ENCODE measurements around the gene GPR173.
A peak's percentile ranks its signal among the peaks of the same experiment; 100 is the strongest.

GPR173 gene, protein sequence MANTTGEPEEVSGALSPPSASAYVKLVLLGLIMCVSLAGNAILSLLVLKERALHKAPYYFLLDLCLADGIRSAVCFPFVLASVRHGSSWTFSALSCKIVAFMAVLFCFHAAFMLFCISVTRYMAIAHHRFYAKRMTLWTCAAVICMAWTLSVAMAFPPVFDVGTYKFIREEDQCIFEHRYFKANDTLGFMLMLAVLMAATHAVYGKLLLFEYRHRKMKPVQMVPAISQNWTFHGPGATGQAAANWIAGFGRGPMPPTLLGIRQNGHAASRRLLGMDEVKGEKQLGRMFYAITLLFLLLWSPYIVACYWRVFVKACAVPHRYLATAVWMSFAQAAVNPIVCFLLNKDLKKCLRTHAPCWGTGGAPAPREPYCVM

DNA sequence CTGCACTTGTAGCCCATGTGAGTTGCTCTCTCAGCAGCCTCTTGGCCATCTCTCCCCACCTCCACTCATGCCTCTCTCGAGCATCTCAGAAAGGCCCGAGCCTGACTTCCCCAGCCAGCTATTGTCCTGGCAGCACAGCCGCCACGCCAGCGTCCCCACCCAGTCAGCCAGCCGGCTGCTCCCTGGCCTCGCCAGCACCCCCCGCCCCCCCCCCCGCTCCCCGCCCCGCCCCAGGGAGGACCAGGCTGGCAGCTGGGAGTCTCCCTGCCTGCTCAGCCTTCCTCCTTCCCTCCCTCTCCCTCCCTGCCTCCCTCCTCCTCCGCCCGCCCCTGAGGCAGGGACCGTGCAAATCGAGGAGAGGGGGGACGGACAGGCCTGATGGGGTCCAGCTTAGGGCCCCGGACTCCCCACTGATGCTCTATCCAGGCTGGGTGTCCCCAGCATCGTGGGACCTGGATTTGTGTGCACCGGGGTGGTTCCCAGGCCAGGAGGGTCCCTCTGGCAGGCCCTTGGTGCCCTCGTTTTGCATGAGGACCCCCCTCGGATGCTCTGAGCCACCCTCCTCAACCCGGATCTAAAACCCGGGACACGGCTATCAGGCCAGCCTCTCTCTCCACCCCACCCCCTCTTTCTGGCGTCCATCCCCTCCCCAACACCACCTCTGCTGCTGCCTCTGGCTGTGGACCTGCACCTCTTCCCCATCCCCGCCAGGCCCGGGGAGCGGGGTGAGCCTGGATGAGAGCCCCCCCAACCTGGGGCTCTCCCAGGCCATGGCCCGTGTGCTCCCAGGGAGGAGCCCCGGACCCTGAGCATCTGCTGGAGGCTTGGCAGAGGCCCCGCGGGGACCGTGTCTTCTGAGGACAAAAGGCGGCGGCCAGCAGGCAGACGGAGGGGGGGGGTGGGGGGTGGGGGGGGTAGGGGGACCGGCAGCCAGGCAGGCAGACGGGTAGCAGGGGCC is at the start of gene GPR173:
Gene GPR173 (plus strand): TSS at position 621 of the 958 bp plus-strand sequence. CDS start 27,833 bp downstream, outside the sequence.
- peak; percentile 37 for DNase-seq

DNA sequence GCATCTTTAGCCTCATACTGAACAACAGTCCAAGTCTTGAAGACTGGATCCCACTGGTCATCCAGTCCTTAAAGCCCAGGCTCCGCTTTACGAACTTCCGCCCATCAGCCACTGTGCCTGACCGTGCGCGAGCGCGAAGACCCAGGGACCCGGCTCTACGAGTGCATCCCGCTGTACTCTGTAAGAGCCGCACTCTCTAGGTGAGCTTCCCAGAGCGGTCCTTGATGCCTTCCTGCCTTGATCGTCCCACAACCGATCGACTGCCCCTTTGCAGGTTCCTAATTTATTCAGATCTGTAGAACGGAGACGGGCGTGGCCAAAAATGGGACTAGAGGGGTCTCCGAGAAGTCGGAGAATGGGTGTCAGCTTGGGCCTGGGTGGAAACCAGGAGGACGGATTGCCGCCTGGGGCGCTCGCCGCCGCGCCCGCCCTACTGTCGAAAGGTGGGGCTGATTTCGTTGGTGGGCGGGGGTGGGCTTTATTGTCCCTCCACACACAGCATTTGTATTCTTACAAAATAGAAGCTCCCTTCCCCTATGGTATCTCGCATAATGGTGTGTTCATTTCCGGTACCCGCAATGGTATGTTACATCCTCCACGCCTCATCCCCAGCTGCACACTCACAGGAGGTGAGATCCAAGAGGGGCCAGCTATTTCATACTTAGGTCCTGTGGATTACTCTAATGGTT is 48.0 kb upstream of the GPR173 start:
- DNase-seq, result no peak

DNA sequence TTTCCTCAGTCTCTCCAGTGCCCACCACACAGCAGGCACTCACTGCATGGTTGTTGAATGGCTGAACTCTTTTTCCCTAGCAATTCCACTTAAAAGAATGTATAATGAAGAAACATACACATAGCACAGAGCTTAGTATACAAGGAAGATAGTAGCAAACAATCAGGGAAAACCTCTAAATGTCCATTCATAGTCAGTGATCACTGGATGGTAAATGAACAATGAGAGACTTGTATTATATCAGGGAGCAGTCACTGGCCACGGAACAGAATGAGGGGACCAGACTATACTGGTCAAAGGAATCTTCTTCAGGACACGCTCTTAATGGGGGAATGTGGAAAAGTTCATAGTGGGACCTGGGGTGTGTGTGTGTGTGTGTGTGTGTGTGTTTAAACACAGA is 46.6 kb upstream of the GPR173 start:
- no peak for DNase-seq

DNA sequence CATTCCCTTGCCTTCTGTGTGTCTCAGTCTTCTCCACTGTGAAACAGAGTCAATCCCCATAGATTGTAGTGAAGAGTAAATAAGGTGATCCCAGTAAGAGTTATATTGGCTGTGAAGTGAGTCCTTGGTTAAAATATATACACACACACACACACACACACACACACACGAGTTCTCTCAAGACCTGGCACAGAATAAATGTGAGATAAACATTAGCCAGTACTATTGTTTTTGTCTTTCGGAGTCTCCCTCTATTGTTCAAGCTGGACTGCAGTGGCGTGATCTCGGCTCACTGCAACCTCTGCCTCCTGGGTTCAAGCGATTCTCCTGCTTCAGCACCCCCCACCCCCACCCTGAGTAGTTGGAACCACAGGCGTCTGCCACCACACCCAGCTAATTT is 45.5 kb upstream of the GPR173 start:
- no peak for DNase-seq

DNA sequence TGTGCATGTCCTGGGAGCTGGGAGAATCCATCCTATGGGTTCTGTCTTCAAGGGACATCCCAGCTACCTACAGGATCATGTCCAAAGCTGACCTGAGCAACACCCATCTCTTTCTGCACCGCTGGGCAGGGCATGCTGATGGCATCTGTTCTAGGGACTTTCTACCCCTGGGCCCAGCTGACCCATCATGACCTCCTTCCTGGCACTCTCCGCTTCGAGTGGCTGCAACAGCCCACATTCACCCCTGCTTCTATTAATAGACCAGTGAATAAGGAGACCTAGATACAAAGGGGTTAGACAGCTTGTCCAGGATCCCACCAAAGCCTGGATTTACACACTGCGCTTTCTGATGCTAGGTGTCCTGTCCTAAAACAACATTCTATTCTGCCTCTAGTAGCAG is 44.6 kb upstream of the GPR173 start:
- no peak for DNase-seq

DNA sequence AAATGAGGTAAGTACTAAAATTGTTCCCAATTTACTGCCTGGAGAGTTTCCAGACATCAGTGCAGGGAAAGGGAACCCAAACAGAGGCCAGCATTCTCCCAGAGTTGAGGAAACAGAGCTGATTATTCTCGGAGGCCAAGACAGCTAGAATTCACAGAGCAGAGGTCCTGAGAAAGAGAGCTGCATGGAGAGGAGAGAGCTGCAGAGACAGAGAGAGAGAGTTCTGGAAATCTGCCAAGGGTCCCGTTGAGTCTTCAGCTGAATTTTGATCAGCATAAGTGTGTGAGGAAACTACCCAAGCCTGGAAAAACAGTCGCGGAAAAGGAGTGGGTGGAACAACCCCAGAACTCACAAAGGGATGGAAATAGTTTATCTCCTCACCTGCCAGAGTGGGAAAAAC is 43.8 kb upstream of the GPR173 start:
- no peak for DNase-seq

DNA sequence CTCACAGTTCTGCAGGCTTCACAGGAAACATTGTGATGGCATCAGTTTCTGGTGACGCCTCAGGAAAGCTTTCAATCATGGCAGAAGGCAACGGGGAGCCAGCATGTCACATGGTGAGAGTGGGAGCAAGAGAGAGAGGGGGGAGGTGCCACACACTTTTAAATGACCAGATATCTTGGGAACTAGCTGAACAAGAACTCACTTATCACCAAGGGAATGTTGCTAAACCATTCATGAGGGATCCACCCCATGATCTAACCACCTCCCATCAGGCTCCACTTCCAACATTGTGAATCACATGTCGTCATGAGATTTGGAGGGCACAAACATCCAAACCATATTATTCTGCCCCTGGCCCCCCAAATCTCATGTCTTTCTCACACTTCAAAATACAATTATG is 43.3 kb upstream of the GPR173 start:
- no peak for DNase-seq

DNA sequence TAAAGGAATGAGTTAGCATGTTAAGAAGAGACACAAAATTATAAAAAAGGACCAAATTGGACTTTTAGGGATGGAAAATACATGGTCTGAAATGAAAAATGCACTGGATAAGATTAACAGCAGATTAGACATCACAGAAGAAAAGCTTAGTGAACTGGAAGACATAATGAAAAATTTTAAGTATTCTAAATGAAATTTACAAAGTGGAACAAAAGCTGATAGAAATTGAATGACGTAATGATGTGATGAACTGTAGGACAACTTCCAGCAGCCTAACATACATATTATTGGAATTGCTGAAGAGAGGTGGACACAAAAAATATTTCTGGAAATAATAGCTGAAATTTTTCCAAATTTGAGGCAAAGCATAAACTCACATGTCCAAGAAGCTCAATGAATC is 39.6 kb upstream of the GPR173 start:
- DNase-seq, result no peak

DNA sequence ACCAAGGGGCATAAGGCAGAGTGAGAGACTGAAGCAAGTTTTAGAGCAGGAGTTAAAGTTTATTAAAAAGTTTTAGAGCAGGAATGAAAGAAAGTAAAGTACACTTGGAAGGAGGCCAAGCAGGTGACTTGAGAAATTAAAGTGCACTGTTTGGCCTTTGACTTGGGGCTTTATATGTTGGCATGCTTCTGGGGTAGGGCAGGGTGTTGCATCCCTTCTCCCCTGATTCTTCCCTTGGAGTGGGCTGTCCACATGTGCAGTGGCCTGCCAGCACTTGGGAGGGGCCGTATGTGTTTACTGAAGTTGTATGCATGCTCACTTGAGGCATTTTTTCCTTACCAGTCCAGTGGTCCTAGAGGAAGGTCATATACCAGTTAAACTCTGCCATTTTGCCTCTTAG is 35.3 kb upstream of the GPR173 start:
- no peak for DNase-seq

DNA sequence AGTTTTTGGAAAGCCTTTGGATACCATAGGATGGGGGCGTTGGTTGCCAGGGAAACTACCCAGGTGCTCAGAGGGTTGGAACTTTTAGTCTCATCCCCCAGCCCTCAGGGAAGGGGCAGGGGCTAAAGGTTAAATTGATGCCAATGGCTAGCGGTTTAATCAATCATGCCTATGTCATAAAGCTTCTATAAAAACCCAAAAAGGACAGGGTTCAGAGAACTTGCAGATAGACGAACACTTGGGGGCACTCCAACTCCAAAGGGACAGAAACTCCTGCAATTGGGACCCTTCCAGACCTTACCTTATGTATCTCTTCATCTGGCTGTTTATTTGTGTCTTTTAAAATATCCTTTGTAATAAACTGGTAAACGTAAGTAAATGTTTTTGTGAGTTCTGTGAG is 30.0 kb upstream of the GPR173 start:
- no peak for DNase-seq

DNA sequence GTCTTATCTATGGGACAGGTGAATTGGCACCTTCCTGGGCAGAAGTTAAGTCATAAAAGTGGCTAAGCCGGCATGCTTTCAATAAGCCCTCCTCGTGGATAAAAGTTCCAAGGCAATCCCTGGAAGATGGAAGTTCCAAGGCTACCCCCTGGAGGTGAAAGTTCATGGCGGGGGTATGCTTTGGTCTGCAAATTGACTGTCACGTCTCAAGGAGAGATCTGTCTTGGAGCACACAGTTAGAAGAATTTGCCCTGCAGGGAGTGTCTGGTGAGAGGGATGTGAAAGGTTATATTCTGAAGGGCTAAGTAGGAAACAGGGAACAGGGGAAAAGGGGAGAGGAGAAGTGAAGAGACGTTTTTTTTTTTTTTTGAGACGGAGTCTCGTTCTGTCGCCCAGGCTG is 26.2 kb upstream of the GPR173 start:
- no peak for DNase-seq

DNA sequence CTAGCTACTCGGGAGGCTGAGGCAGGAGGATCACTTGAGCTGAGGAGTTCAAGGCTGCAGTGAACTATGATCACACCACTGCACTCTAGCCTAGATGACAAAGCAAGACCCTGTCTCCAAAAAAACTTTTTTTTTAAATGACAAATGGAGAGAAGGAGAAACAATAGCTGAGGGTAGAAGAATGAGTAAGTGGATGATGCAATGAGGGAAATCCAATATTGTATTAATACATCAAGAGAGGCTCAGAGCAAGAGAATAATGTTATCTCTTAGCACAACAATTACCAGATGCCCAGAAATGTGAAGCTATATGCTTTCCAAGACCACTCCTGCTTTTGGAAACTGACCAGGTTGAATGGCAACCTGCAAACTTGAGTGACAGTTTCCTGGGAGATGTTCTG is 19.9 kb upstream of the GPR173 start:
- DNase-seq, result no peak

DNA sequence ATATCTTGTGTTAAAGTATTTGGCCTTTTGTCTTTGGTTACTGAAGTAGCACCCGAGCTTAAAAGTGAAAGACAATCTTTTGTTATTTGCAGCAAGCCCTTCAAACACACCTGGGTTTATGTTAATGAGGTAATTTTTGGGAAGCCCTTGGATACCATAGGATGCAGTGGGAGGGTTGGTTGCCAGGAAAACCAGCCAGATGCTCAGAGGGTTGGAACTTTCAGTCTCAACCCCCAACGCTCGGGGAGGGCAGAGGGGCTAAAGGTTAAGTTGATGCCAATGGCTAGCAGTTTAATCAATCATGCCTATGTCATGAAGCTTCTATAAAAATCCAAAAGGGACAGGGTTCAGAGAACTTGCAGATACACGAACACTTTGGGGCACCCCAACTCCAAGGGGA is 17.2 kb upstream of the GPR173 start:
- DNase-seq, result no peak

DNA sequence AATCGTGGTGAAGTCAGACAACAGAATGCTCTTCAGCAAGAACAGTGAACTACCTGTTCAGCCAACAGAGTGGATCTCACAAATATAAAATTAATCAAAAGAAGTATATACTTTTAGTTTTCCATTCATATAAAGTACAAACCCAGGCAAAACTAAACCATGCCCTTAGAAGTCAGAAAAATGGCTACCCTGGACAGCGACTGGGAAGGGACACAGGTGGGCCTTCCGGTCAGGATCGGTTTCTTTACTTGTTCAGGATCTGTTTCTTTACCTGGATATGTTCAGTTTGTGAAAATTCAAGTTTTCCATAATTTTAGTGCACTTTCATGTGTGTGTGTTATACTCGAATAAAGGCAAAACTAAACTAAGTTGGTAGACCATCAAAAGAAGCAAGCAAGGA is 12.4 kb upstream of the GPR173 start:
- DNase-seq, result no peak

DNA sequence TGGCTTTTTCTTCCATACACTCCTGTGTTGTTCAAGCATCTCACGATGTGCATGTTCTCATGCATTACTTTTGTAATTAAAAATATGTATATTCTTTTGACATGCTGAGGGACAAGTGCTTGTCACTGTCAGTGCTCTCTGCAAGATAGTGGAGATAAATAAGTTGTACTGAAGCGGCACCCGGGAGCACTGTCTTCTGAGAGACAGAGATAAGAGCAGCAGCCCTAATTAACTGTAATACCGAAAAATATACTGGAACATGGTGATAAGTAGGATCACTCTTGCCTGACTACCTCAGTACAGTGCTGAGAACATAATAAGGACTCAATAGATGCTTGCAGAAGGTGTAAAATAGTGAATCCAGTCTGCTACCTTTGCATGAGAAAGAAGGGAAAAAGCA is 9.4 kb upstream of the GPR173 start:
- DNase-seq, result no peak

DNA sequence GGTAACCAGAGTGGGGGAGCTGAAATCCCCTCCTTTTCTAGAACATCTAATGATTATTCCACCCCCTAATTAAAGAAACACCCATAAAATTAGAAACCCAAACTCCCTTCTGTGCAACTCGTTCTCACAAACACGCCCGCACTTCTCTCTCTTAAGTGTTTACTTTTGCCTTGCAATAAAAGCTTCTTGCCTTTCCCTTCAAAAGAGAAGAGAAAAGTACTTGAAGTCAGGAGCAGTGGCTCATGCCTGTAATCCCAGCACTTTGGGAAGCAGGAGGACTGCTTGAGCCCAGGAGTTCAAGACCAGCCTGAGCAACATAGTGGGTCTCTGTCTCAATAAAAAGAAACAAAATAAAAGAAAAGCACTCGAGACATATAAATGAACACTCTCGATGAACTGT is 3.6 kb upstream of the GPR173 start:
- DNase-seq, result no peak

DNA sequence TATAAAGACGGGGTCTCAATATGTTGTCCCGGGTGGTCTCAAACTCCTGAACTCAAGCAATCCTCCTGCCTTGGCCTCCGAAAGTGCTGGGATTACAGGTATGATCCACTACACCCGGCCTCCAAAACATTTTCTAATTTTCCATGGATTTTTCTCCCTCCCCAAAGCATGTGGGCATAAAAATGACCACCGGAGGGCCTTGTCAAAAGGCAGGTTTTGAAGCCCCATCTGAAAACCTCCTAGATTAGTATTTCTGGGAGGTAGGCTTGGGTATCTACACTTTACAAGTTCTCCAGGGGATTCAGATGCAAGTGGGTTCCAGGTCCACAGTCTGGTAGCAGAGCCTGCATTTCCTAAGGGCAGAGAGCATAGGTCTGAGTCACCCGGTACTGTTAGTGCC is 1.4 kb upstream of the GPR173 start:
- peak; percentile 4 for DNase-seq

DNA sequence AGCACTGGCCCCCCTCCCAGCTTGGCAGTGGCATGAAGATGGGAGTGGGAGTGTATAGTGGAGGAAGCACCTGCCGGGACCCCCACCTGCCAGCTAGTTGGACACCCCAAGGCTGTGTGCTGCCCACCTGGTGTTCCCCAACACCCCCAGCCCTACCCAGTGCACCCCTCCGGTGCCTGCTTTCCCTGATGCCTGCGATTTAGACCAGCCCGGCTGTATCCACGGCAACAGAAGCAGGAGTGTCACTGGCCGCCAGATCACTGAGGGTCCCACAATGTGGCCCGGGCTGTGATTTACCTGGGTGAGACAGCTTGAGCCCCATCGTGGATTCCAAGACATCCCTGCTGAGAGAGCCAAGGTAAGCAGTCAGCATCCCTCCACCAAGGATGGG is 533 bp downstream of the GPR173 start:
- DNase-seq, result no peak

DNA sequence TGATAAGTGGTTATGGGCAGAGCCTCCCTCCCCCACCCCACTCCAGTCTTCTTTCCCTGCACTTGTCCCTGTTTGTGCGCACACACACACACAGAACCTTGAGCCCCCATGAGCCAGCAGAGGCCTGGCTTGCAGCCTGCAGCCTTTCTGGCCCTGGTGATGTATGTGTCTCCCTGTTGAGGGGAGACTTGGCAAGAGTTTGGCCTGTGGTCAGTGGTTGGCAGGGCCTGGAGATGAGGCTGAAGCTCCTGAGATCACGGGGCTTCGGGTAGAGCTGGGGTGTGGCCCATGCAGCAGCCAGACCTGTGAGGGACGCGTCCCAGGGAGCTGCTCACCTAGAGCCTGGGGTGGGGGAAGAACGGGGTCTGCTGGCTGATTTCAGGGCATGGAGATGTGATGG is 2.3 kb downstream of the GPR173 start:
- DNase-seq, result no peak

DNA sequence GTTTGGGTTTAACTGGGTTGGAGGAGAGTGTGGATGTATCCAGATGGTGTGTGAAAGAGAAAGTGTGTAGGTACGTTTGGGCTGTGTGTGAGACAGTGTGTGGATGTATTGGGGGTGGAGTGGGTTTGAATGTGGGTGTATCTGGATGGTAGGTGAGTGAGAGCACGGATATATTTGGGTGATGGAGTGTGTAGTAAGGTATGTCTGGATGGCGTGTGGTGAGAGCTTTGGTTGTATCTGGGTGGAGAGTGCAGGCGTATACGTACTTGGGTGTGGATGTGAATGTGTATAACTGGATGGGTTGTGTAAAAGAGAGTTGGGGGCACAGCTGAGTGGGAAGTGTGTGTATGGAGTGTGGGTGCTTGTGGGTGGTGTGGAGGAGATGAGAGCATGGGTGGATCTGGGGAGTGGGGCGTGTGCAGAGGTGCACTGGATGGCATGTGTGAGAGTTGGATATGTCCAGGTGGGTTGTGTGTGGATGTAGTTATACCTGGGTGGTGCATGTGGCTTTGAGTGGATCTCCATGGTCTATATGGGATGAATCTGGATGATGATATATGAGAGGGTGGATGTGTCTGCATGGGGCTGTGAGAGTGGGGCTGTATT is 6.8 kb downstream of the GPR173 start:
- DNase-seq, result no peak

DNA sequence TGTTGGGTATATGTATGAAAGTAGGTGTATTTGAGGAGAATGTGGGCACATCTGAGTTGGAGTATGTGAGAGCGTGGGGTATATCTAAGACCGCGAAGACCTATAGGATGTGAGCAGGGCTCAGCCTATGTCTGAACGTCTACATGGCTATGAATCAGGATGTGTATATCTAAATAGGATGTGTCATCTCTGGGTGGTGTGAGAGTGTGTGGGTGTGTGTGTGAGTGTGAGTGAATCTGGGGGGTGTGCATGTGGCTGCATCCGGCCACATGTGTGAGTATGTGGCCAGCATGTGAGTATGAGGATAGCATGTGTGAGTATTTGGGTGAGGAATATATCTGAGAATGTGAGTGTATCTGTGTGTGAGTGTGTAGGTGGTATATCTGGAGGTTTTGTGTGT is 7.7 kb downstream of the GPR173 start:
- DNase-seq, result no peak

DNA sequence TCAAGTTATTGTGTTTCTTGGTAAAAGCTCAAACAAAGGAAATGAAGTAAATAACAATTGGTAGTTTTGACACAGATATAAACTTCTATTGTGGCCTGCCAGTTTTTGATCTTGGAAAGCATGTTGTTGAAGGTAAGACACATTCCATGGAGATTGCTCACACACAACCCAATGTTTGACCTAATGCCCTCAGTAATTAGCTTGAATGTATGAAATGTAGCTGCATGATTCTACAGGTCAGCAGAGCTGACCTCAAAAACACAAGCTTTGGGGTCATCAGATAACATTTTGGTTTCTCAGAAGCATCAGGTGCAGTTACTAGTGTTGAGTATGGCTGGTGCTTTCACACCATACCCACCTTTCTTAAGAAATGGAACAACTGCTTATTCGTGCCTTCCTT is 16.5 kb downstream of the GPR173 start:
- no peak for DNase-seq

DNA sequence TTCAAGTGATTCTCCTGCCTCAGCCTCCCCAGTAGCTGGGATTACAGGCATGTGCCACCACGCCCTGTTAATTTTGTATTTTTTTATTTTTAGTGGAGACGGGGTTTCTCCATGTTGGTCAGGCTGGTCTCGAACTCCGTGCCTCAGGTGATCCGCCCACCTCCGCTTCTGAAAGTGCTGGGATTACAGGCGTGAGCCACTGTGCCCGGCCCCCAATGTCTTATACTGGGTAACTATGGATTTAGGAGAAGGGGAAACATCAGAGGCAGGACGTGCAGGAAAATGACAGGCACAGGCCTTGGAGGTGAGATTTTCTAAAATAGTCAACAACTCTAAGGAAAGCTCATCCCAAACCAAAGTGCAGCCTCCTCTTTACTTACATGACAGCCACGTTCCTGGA is 22.5 kb downstream of the GPR173 start:
- DNase-seq, result no peak

All from NCI-H1694 (cell line).